NB4 (cell line): ENCODE results near the gene COL8A1.

Source experiments
- POLR2A ChIP-seq: IDR thresholded peaks from 2 replicates; pipeline ENCODE4 v1.6.1; 2011; ENCODE audit warnings: mild to moderate bottlenecking; ENCODE audit not compliant: insufficient read length; ENCODE audit errors: extremely low read depth
- TF ChIP-seq, protein P1 (sequence below): IDR thresholded peaks from one replicate; pipeline ENCODE4 v1.5.1; 2012; ENCODE audit warnings: low read depth, low read length
- TF ChIP-seq, protein P2 (sequence below): IDR thresholded peaks from 2 replicates; pipeline ENCODE4 v1.6.1; 2011; ENCODE audit warnings: low read depth, low read length

DNA sequence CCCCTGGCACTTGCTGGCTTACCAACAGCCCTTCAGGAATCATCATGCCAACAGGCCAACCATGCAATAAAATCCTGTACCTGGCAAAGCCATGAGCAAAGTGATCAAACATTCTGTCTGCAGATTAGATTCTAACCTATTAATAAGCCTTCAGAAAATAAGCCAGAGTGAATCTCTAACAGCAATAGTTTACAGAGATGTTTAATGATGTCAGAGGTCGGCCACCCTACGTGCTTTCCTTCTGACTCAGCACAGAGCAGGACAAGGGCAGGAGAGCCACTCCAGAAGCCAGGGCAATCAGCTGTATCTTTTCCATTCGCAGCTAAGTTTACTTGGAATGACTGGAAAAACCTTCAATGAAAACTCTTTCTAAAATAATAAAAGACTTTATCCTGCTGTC is 13.1 kb downstream of the COL8A1 start:
- TF ChIP-seq, protein P1, sequence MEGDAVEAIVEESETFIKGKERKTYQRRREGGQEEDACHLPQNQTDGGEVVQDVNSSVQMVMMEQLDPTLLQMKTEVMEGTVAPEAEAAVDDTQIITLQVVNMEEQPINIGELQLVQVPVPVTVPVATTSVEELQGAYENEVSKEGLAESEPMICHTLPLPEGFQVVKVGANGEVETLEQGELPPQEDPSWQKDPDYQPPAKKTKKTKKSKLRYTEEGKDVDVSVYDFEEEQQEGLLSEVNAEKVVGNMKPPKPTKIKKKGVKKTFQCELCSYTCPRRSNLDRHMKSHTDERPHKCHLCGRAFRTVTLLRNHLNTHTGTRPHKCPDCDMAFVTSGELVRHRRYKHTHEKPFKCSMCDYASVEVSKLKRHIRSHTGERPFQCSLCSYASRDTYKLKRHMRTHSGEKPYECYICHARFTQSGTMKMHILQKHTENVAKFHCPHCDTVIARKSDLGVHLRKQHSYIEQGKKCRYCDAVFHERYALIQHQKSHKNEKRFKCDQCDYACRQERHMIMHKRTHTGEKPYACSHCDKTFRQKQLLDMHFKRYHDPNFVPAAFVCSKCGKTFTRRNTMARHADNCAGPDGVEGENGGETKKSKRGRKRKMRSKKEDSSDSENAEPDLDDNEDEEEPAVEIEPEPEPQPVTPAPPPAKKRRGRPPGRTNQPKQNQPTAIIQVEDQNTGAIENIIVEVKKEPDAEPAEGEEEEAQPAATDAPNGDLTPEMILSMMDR = no peak
- TF ChIP-seq, protein P2, sequence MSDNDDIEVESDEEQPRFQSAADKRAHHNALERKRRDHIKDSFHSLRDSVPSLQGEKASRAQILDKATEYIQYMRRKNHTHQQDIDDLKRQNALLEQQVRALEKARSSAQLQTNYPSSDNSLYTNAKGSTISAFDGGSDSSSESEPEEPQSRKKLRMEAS = no peak
- TF ChIP-seq POLR2A = no peak
